Activated CD4-positive, alpha-beta T cell treated with anti-CD3 and anti-CD28 coated beads for 36 hours (primary cell): ENCODE measurements around the gene CASR. TPM values are rescaled to one million over a fixed set of nuclear protein-coding genes. Genes with fewer than 3 reads are reported as not detected.

Experiments
- ATAC-seq: fragments of 200-7000 bp; cut with Tn5 transposase; one replicate; pipeline ENCODE4 v1.10.0; 2021; ENCODE audit warnings: mild to moderate bottlenecking, moderate library complexity
- CTCF ChIA-PET: fragments of 350-600 bp; sonication (Branson Sonifier 250); formaldehyde crosslinking; loops from one replicate; lab custom pipeline; 2021; ENCODE audit warnings: antibody characterized with exemption; lab: Charles Lee
- POLR2A ChIA-PET: fragments of 350-600 bp; sonication (Branson Sonifier 250); formaldehyde crosslinking; loops from one replicate; lab custom pipeline; 2021; ENCODE audit warnings: antibody characterized with exemption, inconsistent platforms; lab: Charles Lee
- DNase-seq: peaks from one replicate; pipeline ENCODE4 v3.0.0-alpha.2; 2020
- H3K27ac Mint-ChIP-seq: one replicate; pipeline ENCODE4 v1.8.0; 2021; ENCODE audit warnings: mixed read lengths
- H3K27me3 Mint-ChIP-seq: one replicate; pipeline ENCODE4 v1.8.0; 2021; ENCODE audit warnings: mixed read lengths
- H3K36me3 Mint-ChIP-seq: one replicate; pipeline ENCODE4 v1.8.0; 2021; ENCODE audit warnings: low read depth, mixed read lengths
- H3K4me1 Mint-ChIP-seq: one replicate; pipeline ENCODE4 v1.8.0; 2021; ENCODE audit warnings: mixed read lengths
- H3K4me3 Mint-ChIP-seq: one replicate; pipeline ENCODE4 v1.8.0; 2021; ENCODE audit warnings: mild to moderate bottlenecking, moderate library complexity, mixed read lengths
- H3K9me3 Mint-ChIP-seq: one replicate; pipeline ENCODE4 v1.8.0; 2021; ENCODE audit warnings: low read depth, mixed read lengths
- intact Hi-C, 2 experiments: fragments of 100-400 bp; cut with DNase I in 1 of 2; cut with micrococcal nuclease in 1 of 2; formaldehyde crosslinking; loops; one replicate each; pipeline versions ENCODE4 v1.14.2 to v1.15.1; 2022 to 2024; cut with DNase I, micrococcal nuclease
- total RNA-seq, 2 experiments: library from RNA; stranded (reverse); gene quantifications; one replicate each; pipeline ENCODE4 v1.2.3, GENCODE V29; 2021

Gene CASR
- total RNA-seq, 2 experiments from 2014 or later = 0.05 TPM

- no peaks in the 10 kb centered on the region for H3K27me3 Mint-ChIP-seq
- ATAC-seq (peak; percentile 92), DNase-seq (peak; percentile 83)
- CTCF ChIA-PET = interaction anchor here (0.5 to 4.1 kb wide), 22 partner anchors 11 to 713 kb away, joined by 3 to 32 read pairs (median 3); partner anchors contain the start of gene POLQ
- no peaks in the 10 kb centered on the region for H3K36me3 Mint-ChIP-seq
- POLR2A ChIA-PET = interaction anchor here (0.6 kb wide), 1 partner anchor 157 kb away, joined by 5 read pairs; no protein-coding TSS in a partner anchor
- H3K4me3 Mint-ChIP-seq = no peak overlapping the region
- H3K4me1 Mint-ChIP-seq = peaks cover 18% of the 10 kb centered on the region
- H3K9me3 Mint-ChIP-seq = no peaks in the 10 kb centered on the region
- H3K27ac Mint-ChIP-seq = no peak overlapping the region
- intact Hi-C loops = loop anchor here (1.0 to 10.0 kb wide), 8 partner anchors 40 to 713 kb away; no protein-coding TSS in a partner anchor
Measured at GRCh38 chr3:122258757-122259371, 75.4 kb downstream of the CASR start.

- intact Hi-C loops = no loop called here
- Mint-ChIP-seq H3K36me3 (no peaks in the 10 kb centered on the region), H3K27ac (no peak overlapping the region), H3K9me3 (no peaks in the 10 kb centered on the region), H3K27me3 (peaks cover 6% of the 10 kb centered on the region), H3K4me3 (no peak overlapping the region), H3K4me1 (peaks cover 17% of the 10 kb centered on the region)
- no peak for ATAC-seq
- no peak for DNase-seq
- ChIA-PET POLR2A (no interaction called here), CTCF (interaction anchor here (0.6 to 4.1 kb wide), 4 partner anchors 111 to 497 kb away, joined by 3 to 32 read pairs (median 4); no protein-coding TSS in a partner anchor)
Measured at GRCh38 chr3:122260206-122260605, 76.7 kb downstream of the CASR start.

DNA sequence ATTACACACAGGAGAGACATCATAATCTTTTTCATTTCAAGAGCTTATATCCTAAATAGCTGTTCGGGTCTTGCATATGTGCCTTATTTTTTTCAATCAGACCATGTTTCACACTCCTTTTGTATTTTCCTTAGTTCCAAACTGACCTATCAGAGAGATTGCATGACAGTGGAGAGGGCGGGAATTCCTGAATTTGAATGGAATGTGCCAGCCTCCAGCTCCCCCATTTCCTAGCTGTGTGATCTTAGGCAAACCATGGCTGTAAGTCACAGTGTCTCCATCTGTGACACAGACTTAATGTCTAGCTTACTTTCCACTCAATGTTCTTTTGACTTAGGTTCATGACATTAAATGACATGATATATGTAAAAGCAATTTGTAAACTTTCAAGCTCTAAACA is 79.6 kb downstream of the CASR start:
- Mint-ChIP-seq H3K9me3 (no peaks in the 10 kb centered on the region), H3K27ac (no peak overlapping the region), H3K4me1 (peaks cover 12% of the 10 kb centered on the region), H3K27me3 (peaks cover 6% of the 10 kb centered on the region), H3K4me3 (no peak overlapping the region), H3K36me3 (no peaks in the 10 kb centered on the region)
- no peak for DNase-seq
- ATAC-seq = no peak
- CTCF ChIA-PET = interaction anchor here (0.5 to 1.6 kb wide), 8 partner anchors 15 to 162 kb away, joined by 3 to 10 read pairs (median 4); partner anchors contain the start of gene FAM162A
- POLR2A ChIA-PET = no interaction called here
- intact Hi-C loops = no loop called here

DNA sequence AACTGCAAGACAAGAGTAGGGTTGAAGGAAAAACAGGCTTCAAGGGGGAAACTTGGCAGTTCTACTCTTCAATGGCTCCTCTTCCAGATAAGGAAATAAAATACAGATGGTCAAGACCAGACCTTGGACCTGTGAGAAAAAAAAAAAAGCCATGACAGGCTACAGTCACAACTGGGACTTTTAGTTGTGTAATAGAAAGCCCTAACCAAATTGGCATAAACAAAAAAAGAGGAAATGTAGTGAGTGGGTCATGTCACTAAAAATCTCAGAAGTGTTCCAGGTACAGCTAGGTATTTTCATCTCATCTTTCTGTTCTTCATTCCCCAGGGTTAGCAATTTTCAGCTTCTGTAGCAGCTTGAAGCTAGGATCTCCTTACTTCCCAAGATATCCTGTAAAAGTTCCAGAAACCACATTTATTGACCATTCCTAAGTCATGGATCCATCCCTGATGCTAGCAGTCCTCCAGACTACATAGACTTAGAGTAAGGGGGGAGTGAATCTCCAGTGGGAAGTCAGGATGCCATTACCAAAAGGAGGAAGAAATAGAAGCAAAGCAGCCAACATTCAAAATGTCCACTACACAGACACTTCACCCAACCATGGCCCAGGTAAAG is 80.6 kb downstream of the CASR start:
- ChIA-PET CTCF (interaction anchor here (1.4 kb wide), 1 partner anchor 16 kb away, joined by 4 read pairs; no protein-coding TSS in a partner anchor), POLR2A (no interaction called here)
- ATAC-seq (no peak), DNase-seq (no peak)
- intact Hi-C loops = no loop called here
- no peaks in the 10 kb centered on the region for H3K9me3 Mint-ChIP-seq
- peaks cover 4% of the 10 kb centered on the region for H3K4me1 Mint-ChIP-seq
- H3K4me3 Mint-ChIP-seq = no peak overlapping the region
- H3K36me3 Mint-ChIP-seq = no peaks in the 10 kb centered on the region
- no peak overlapping the region for H3K27ac Mint-ChIP-seq
- peaks cover 6% of the 10 kb centered on the region for H3K27me3 Mint-ChIP-seq

GRCh38 chr3:122265957-122266356 is 82.5 kb downstream of the CASR start:
- POLR2A ChIA-PET = interaction anchor here (0.7 kb wide), 1 partner anchor 88 kb away, joined by 3 read pairs; no protein-coding TSS in a partner anchor
- DNase-seq (no peak), ATAC-seq (no peak)
- intact Hi-C loops = no loop called here
- H3K4me1 Mint-ChIP-seq = peaks cover 5% of the 10 kb centered on the region
- H3K9me3 Mint-ChIP-seq = no peaks in the 10 kb centered on the region
- CTCF ChIA-PET = interaction anchor here (0.6 to 1.1 kb wide), 2 partner anchors 20 to 143 kb away, joined by 3 read pairs; no protein-coding TSS in a partner anchor
- H3K27me3 Mint-ChIP-seq = peaks cover 6% of the 10 kb centered on the region
- no peak overlapping the region for H3K27ac Mint-ChIP-seq
- no peak overlapping the region for H3K4me3 Mint-ChIP-seq
- no peaks in the 10 kb centered on the region for H3K36me3 Mint-ChIP-seq

DNA sequence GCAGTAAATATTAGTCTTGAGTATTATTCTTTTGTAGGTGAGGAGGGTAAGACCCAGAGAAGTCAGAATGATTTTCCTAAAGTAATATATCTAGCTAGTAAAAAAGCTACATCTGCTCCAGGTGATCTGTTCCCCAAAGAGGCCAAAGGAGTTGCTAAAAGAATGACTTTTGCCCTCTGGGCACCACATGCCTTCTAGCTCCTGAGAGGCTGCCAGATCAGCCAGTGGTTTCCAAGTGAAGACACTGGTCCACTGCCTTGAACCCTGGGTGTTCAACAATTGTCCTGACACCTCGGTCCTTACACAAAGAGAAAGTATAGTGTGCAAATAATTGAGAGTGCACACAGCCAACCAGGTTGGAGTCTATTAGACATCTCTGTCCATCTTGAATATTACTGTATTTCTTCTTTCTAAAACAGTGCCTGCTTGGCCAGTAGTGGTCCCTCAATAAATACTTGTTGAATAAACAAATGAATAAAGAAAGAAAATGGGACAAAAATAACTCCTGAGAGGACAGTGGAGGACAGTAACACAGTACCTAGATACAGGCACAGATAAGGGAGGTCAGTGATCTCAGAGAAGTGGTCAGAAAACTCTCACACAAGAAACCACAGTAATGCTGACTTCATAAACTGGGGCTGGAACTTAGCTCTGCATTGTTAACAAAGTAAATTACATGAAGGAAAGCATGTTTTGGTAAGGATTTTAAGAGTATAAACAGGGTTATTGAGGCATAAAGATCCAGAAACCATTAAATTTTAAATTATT is 85.0 kb downstream of the CASR start:
- Mint-ChIP-seq H3K36me3 (no peaks in the 10 kb centered on the region), H3K9me3 (no peaks in the 10 kb centered on the region), H3K27ac (no peak overlapping the region), H3K4me1 (peaks cover 29% of the 10 kb centered on the region), H3K27me3 (peaks cover 6% of the 10 kb centered on the region), H3K4me3 (no peak overlapping the region)
- ATAC-seq (no peak), DNase-seq (no peak)
- POLR2A ChIA-PET = no interaction called here
- intact Hi-C loops = no loop called here
- CTCF ChIA-PET = no interaction called here

DNA sequence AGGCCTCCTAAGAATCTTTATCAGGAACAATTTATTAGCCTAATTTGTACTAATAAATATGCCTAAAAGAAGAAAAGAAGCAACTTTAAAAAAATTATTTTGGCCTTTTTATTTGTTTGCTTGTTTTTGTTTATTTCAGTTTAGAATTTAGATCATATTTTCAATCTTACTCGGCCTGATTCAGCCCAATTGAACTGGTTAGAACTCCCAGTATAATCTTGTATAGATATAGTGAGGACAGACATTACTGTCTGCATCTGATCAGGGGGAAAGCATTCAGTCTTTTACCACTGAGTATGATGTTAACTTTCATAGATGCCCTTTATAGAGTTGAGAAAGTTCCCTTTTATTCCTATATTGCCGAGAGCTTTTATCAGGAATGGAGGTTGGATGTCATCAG is 85.6 kb downstream of the CASR start:
- ATAC-seq = no peak
- no peaks in the 10 kb centered on the region for H3K9me3 Mint-ChIP-seq
- POLR2A ChIA-PET = no interaction called here
- H3K36me3 Mint-ChIP-seq = peaks cover 1% of the 10 kb centered on the region
- no peak overlapping the region for H3K27ac Mint-ChIP-seq
- peaks cover 34% of the 10 kb centered on the region for H3K4me1 Mint-ChIP-seq
- no peak for DNase-seq
- no peak overlapping the region for H3K4me3 Mint-ChIP-seq
- intact Hi-C loops = no loop called here
- CTCF ChIA-PET = no interaction called here
- peaks cover 6% of the 10 kb centered on the region for H3K27me3 Mint-ChIP-seq

GRCh38 chr3:122271246-122271898 is 87.9 kb downstream of the CASR start:
- ChIA-PET POLR2A (no interaction called here), CTCF (no interaction called here)
- DNase-seq (no peak), ATAC-seq (peak; percentile 36)
- no peak overlapping the region for H3K4me3 Mint-ChIP-seq
- intact Hi-C loops = no loop called here
- H3K27ac Mint-ChIP-seq = peak overlapping the region; percentile 5
- H3K9me3 Mint-ChIP-seq = no peaks in the 10 kb centered on the region
- no peaks in the 10 kb centered on the region for H3K27me3 Mint-ChIP-seq
- peaks cover 1% of the 10 kb centered on the region for H3K36me3 Mint-ChIP-seq
- peaks cover 34% of the 10 kb centered on the region for H3K4me1 Mint-ChIP-seq

DNA sequence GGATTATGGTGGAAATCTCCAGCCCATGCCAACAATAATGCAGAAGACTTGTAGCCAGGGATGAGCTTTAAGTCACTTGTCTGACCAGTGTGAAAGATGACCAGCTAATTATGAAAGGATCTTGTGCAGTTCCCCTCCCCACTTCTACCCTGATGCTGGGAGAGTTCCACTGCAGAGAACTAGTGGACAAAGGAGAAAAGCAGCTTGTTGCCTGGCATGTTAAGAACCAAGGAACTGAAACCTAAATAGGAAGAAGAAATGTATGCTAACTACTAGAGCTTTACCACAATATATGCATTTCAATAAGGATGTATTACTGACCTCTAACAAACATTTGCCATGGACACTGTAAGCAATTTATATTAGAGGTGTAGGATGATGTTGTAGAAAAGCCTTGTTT is 89.4 kb downstream of the CASR start:
- peaks cover 1% of the 10 kb centered on the region for H3K36me3 Mint-ChIP-seq
- ATAC-seq = no peak
- H3K27me3 Mint-ChIP-seq = no peaks in the 10 kb centered on the region
- DNase-seq = no peak
- H3K4me1 Mint-ChIP-seq = peaks cover 34% of the 10 kb centered on the region
- intact Hi-C loops = no loop called here
- H3K9me3 Mint-ChIP-seq = no peaks in the 10 kb centered on the region
- H3K27ac Mint-ChIP-seq = no peak overlapping the region
- H3K4me3 Mint-ChIP-seq = no peak overlapping the region
- CTCF ChIA-PET = interaction anchor here (0.7 to 1.2 kb wide), 2 partner anchors 25 to 170 kb away, joined by 3 to 4 read pairs; no protein-coding TSS in a partner anchor
- POLR2A ChIA-PET = no interaction called here

DNA sequence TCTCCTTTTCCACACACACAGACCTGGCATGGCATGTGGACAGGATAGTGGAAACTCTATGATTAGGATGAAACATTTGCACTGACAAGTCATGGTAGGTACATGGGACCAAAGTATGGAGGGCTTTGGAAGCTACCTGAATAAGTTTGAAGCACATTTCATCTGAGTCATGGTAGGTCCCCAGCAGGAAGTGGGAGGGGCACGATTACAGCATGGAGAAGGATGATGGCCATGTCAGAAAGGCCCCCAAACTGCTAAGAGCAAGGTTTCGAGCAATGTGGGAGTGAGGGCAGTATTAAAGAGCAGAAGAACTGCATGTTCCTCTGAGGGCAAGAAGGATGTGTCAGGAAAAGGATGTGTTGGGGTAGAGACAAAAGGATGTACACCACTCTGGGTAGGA is 90.0 kb downstream of the CASR start:
- ATAC-seq (peak; percentile 63), DNase-seq (peak; percentile 28)
- intact Hi-C loops = no loop called here
- peaks cover 1% of the 10 kb centered on the region for H3K36me3 Mint-ChIP-seq
- POLR2A ChIA-PET = no interaction called here
- CTCF ChIA-PET = interaction anchor here (0.7 to 1.2 kb wide), 3 partner anchors 26 to 252 kb away, joined by 3 to 4 read pairs (median 3); no protein-coding TSS in a partner anchor
- H3K4me1 Mint-ChIP-seq = peaks cover 34% of the 10 kb centered on the region
- H3K4me3 Mint-ChIP-seq = no peak overlapping the region
- H3K9me3 Mint-ChIP-seq = no peaks in the 10 kb centered on the region
- H3K27me3 Mint-ChIP-seq = no peaks in the 10 kb centered on the region
- H3K27ac Mint-ChIP-seq = peak overlapping the region; percentile 72

- H3K27ac Mint-ChIP-seq = no peak overlapping the region
- intact Hi-C loops = no loop called here
- CTCF ChIA-PET = interaction anchor here (0.7 kb wide), 1 partner anchor 45 kb away, joined by 3 read pairs; no protein-coding TSS in a partner anchor
Measured at GRCh38 chr3:122281891-122282290, 98.4 kb downstream of the CASR start.

More at GRCh38 chr3:122281891-122282290, 98.4 kb downstream of the CASR start:
- POLR2A ChIA-PET = no interaction called here
- Mint-ChIP-seq H3K9me3 (no peaks in the 10 kb centered on the region), H3K4me1 (no peaks in the 10 kb centered on the region), H3K4me3 (no peak overlapping the region), H3K27me3 (peaks cover 2% of the 10 kb centered on the region), H3K36me3 (no peaks in the 10 kb centered on the region)
- DNase-seq (no peak), ATAC-seq (no peak)
